B cell (primary cell): ENCODE data around the gene ZNF286A. TPM values are rescaled to one million over a fixed set of nuclear protein-coding genes. Genes with fewer than 3 reads are reported as not detected.

Experiments used
- ATAC-seq: fragments of 200-7000 bp; cut with Tn5 transposase; one replicate; pipeline ENCODE4 v1.10.0; 2021; ENCODE audit warnings: low read depth, mild to moderate bottlenecking, moderate number of reproducible peaks, moderate library complexity
- CTCF ChIA-PET: fragments of 350-600 bp; sonication (Branson Sonifier 250); formaldehyde crosslinking; loops from one replicate; lab custom pipeline; 2021; ENCODE audit warnings: antibody characterized with exemption, inconsistent platforms; lab: Charles Lee
- POLR2A ChIA-PET: fragments of 350-600 bp; sonication (Branson Sonifier 250); formaldehyde crosslinking; loops from one replicate; lab custom pipeline; 2021; ENCODE audit warnings: antibody characterized with exemption; lab: Charles Lee
- DNase-seq: peaks from one replicate; pipeline ENCODE4 v3.0.0; 2013
- H2AFZ ChIP-seq: 2 replicates; pipeline ENCODE4 v1.6.1; 2012; ENCODE audit warnings: mild to moderate bottlenecking, low read depth, low read length; ENCODE audit not compliant: insufficient read depth, poor library complexity, severe bottlenecking
- H3K27ac ChIP-seq, 2 donors: 1 replicate in 1 of 2; 2 replicates in 1 of 2; pipeline ENCODE4 v1.5.1; 2012 to 2013; ENCODE audit warnings: low read length in 2 of 2, mild to moderate bottlenecking in 2 of 2, moderate library complexity in 1 of 2
- H3K27me3 ChIP-seq, 4 experiments: fragments of 200-600 bp in 1 of 4; sonication (generic) in 1 of 4; replicated peaks in 1 of 4; 1 replicate in 2 of 4; 2 replicates in 2 of 4; pipeline versions ENCODE4 v1.6.1 to v1.7.0; 2013 to 2016; ENCODE audit warnings: low read length in 3 of 4, mild to moderate bottlenecking in 2 of 4, mixed read lengths in 1 of 4, moderate library complexity in 1 of 4; ENCODE audit not compliant: insufficient read depth in 4 of 4, control insufficient read depth in 3 of 4; ENCODE audit errors: control extremely low read depth in 1 of 4
- H3K36me3 ChIP-seq, 2 experiments: replicated peaks in 1 of 2; 1 replicate in 1 of 2; 2 replicates in 1 of 2; pipeline versions ENCODE4 v1.6.1 to v1.7.1; 2013; ENCODE audit warnings: low read length in 1 of 2; ENCODE audit not compliant: insufficient read depth in 2 of 2, control insufficient read depth in 1 of 2; ENCODE audit errors: control extremely low read depth in 1 of 2, extremely low read depth in 1 of 2
- H3K4me1 ChIP-seq, 2 donors: fragments of 200-600 bp in 1 of 2; sonication (generic) in 1 of 2; 1 replicate in 1 of 2; 2 replicates in 1 of 2; pipeline versions ENCODE4 v1.5.1 to v1.6.1; 2013 to 2017; ENCODE audit warnings: low read length in 2 of 2; ENCODE audit not compliant: control insufficient read depth in 2 of 2, insufficient read depth in 2 of 2
- H3K4me2 ChIP-seq: replicated peaks from 2 replicates; pipeline ENCODE3; 2012; ENCODE audit warnings: mild to moderate bottlenecking, low read depth, low read length; ENCODE audit not compliant: poor library complexity, severe bottlenecking
- H3K4me3 ChIP-seq, 5 experiments: fragments of 200-600 bp in 1 of 5; sonication (generic) in 1 of 5; 1 replicate in 3 of 5; 2 replicates in 2 of 5; pipeline versions ENCODE4 v1.5.1 to v1.7.0; 2011 to 2016; ENCODE audit warnings: low read length in 4 of 5, mild to moderate bottlenecking in 4 of 5, low read depth in 2 of 5, control low read depth in 1 of 5, moderate library complexity in 1 of 5; ENCODE audit not compliant: insufficient read depth in 1 of 5; ENCODE audit errors: control extremely low read depth in 1 of 5, extremely low read depth in 1 of 5
- H3K79me2 ChIP-seq: fragments of 200-600 bp; sonication (generic); one replicate; pipeline ENCODE4 v1.6.0; 2016; ENCODE audit warnings: low read length; ENCODE audit not compliant: control insufficient read depth, insufficient read depth
- H3K9ac ChIP-seq: fragments of 200-600 bp; sonication (generic); 2 replicates; pipeline ENCODE4 v1.6.1; 2017; ENCODE audit warnings: mild to moderate bottlenecking, low read length, moderate library complexity
- H3K9me3 ChIP-seq, 3 donors: one replicate each; pipeline versions ENCODE4 v1.6.1 to v1.7.1; 2013; ENCODE audit warnings: low read length in 2 of 3; ENCODE audit not compliant: control insufficient read depth in 2 of 3, insufficient read depth in 1 of 3; ENCODE audit errors: control extremely low read depth in 1 of 3
- H4K20me1 ChIP-seq: 2 replicates; pipeline ENCODE4 v1.6.0; 2012; ENCODE audit warnings: mild to moderate bottlenecking, low read length; ENCODE audit not compliant: insufficient read depth, control insufficient read depth, poor library complexity, severe bottlenecking
- H3K27ac Mint-ChIP-seq: one replicate; pipeline ENCODE4 v1.8.0; 2021; ENCODE audit warnings: mixed read lengths
- H3K27me3 Mint-ChIP-seq: one replicate; pipeline ENCODE4 v1.8.0; 2021; ENCODE audit warnings: mixed read lengths
- H3K4me1 Mint-ChIP-seq: one replicate; pipeline ENCODE4 v1.8.0; 2021; ENCODE audit warnings: mixed read lengths
- H3K4me3 Mint-ChIP-seq: one replicate; pipeline ENCODE4 v1.8.0; 2021; ENCODE audit warnings: mixed read lengths
- H3K9me3 Mint-ChIP-seq: one replicate; pipeline ENCODE4 v1.8.0; 2022; ENCODE audit warnings: mixed read lengths; ENCODE audit not compliant: insufficient read depth
- CTCF ChIP-seq: fragments of 200-600 bp; IDR thresholded peaks from one replicate; pipeline ENCODE4 v1.8.0; 2022; ENCODE audit warnings: antibody characterized with exemption, mild to moderate bottlenecking
- EZH2 ChIP-seq: IDR thresholded peaks from 2 replicates; pipeline ENCODE4 v1.6.1; 2012; ENCODE audit warnings: borderline replicate concordance, low read depth, mild to moderate bottlenecking, moderate library complexity, low read length; ENCODE audit not compliant: insufficient read depth, poor library complexity, severe bottlenecking
- WGBS: methylation state at CpG from one replicate; pipeline ENCODE4 v1.1.5; 2013; ENCODE audit warnings: missing lambda C conversion rate; ENCODE audit not compliant: insufficient coverage; 5-methylcytosine and 5-hydroxymethylcytosine counted together
- intact Hi-C: fragments of 100-400 bp; cut with micrococcal nuclease; formaldehyde crosslinking; loops from one replicate; pipeline ENCODE4 v1.10.0; 2022
- polyA plus RNA-seq: library from polyadenylated mRNA; depleted of rRNA; stranded (reverse); fragments of >200 nt; gene quantifications from 2 replicates; pipeline ENCODE4 v1.2.3, GENCODE V29; 2012
- total RNA-seq, 2 donors: library from RNA; stranded (reverse); fragments of 120-200 nt in 1 of 2; gene quantifications; 1 replicate in 1 of 2; 2 replicates in 1 of 2; pipeline versions ENCODE4 v1.2.3 to v1.2.4, GENCODE V29; 2013 to 2022

The ZNF286A gene
- total and polyA plus RNA-seq, 2 donors (not counting 1 experiment from before 2014, with no cell fraction given), result 7.0 to 30.4 TPM

- no peak overlapping the region for H3K27ac Mint-ChIP-seq
- H3K9me3 ChIP-seq, result no peaks in the 10 kb centered on the region
- no peak overlapping the region for H2AFZ ChIP-seq
- H3K4me1 Mint-ChIP-seq, result peaks cover 4% of the 10 kb centered on the region
- POLR2A ChIA-PET, result no interaction called here
- H4K20me1 ChIP-seq, result no peaks in the 10 kb centered on the region
- no peak overlapping the region for H3K4me3 ChIP-seq
- no peak overlapping the region for H3K4me2 ChIP-seq
- intact Hi-C loops, result no loop called here
- WGBS, result 94% methylated on average over 14 of the region's 14 CpGs
- TF ChIP-seq CTCF (no peak), EZH2 (no peak)
- CTCF ChIA-PET, result no interaction called here
- no peak overlapping the region for H3K4me3 Mint-ChIP-seq
- no peaks in the 10 kb centered on the region for H3K4me1 ChIP-seq
- DNase-seq (no peak), ATAC-seq (no peak)
- H3K27me3 Mint-ChIP-seq, result no peaks in the 10 kb centered on the region
- H3K27ac ChIP-seq, result no peak overlapping the region
- H3K9me3 Mint-ChIP-seq, result no peaks in the 10 kb centered on the region
- no peaks in the 10 kb centered on the region for H3K36me3 ChIP-seq
- no peaks in the 10 kb centered on the region for H3K79me2 ChIP-seq
- no peaks in the 10 kb centered on the region for H3K27me3 ChIP-seq
- no peak overlapping the region for H3K9ac ChIP-seq
Observed at GRCh38 chr17:15650741-15651582, 48.6 kb upstream of the ZNF286A start.

GRCh38 chr17:15651583-15652110, 47.9 kb upstream of the ZNF286A start:
- 5% methylated on average over 5 of the region's 8 CpGs for WGBS
- no peak for TF ChIP-seq EZH2
- no peak for TF ChIP-seq CTCF
- Histone ChIP-seq H3K4me2 (no peak overlapping the region), H4K20me1 (no peaks in the 10 kb centered on the region), H2AFZ (no peak overlapping the region), H3K4me3 (no peak overlapping the region), H3K27ac (no peak overlapping the region), H3K9ac (no peak overlapping the region), H3K9me3 (no peaks in the 10 kb centered on the region), H3K79me2 (no peaks in the 10 kb centered on the region), H3K36me3 (no peaks in the 10 kb centered on the region), H3K27me3 (no peaks in the 10 kb centered on the region), H3K4me1 (no peaks in the 10 kb centered on the region)
- Mint-ChIP-seq H3K4me1 (peaks cover 4% of the 10 kb centered on the region), H3K27me3 (no peaks in the 10 kb centered on the region), H3K9me3 (no peaks in the 10 kb centered on the region), H3K4me3 (no peak overlapping the region), H3K27ac (no peak overlapping the region)
- no peak for ATAC-seq
- intact Hi-C loops, result no loop called here
- CTCF ChIA-PET, result no interaction called here
- no peak for DNase-seq
- POLR2A ChIA-PET, result no interaction called here
